A549 treated with AZD9567 at 1 μM for 4 hours (cell line): ENCODE data around the gene RPP25L. TPM values are rescaled to one million over a fixed set of nuclear protein-coding genes. Genes with fewer than 3 reads are reported as not detected.

Experiments used
- total RNA-seq: library from RNA; stranded (reverse); fragments of 200-300 nt; extraction: Qiagen RNA extraction; gene quantifications from 5 replicates; pipeline ENCODE4 v1.2.3, GENCODE V29; 2022; ENCODE audit not compliant: insufficient read depth

The RPP25L gene, protein sequence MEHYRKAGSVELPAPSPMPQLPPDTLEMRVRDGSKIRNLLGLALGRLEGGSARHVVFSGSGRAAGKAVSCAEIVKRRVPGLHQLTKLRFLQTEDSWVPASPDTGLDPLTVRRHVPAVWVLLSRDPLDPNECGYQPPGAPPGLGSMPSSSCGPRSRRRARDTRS
- 34.7 to 48.6 TPM (median 45.6 TPM) in 5 replicates for total RNA-seq

DNA sequence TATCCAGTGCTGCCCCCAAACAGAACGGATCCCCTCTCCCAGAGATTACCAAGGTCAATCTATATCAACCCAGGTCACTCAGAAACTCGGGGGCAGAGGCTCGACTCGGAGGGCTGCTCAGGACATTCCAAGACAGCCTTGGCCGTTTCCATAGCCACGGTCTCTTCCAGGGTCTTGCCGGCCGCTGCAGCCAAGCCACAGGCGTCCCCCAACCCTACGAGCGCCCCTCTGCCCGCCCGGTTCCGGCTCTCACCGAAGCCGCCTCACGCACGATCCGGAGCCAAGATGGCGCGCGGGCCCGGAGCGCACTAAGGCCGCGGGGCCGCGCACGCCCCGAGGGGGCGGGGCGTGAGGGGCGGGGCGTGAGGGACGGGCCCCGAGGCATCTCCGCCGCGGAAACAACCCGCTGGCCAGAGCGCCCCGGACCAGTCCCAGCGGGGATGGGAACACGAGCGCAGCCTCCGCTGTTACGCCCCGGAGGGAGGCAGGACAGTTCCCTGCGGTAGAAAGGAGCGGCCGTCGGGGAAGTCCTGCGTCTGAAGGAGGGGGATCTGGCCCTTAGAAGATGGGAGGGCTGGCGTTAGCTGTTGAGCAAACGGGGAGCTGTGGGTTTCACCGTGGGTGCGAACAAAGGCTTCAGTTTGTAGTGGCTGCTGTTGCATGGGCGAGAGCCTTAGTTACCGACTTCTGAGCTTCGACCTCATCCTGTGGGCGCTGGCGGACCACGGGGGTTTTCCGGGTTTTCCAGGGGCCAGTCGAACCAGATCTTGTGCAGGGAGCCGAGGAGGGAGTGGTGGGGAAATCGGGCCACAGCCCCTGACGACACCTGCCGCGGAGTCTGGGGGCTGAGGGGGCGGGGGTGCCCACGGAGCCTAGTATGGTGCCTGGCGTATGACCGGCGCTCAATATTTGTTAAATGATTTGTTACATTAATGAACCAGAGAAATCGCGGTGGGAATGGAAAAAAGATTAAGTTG lies at the start of gene RPP25L:
Gene RPP25L (minus strand): TSS at position 287 of the 977 bp plus-strand sequence. CDS start 801 bp downstream, outside the sequence.

DNA sequence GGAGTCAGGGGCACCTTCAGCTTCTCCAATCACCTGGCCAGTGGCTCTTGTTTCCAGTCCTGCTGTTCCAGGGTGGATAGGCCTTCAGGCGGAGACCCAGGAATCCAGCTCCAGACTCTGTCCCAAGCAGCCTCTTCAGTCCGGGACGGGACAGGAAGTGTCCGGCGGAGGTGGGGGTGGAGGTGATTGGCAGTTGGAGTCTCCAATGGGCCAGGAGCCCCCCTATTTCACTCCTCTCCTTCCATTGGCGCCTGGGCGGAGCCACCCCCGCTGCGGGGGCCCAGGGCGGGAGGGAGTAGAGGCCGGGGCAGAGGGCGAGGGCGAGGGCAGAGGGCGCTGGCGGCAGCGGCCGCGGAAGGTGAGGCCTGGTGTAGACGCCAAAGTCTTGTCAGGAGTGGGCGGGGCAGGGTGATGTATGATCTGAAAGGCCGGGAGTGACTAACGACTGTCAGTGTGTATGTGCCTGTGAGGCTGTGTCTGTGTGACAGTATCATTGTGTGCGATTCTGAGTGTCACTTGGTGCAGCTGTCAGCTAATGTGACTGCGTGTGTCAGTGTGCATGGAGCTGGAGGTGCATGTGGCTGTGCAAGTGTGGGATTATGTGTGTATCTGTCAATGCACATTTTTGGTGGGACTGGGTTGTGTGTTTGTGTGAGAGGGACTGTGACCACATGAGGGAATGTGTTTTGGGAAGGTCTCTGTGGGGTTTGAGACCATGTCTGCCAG lies 40.1 kb upstream of the RPP25L start, which contains the start of gene IL11RA:
Gene IL11RA (plus strand): TSS at position 310 of the 726 bp plus-strand sequence. CDS start 3,033 bp downstream, outside the sequence.

DNA sequence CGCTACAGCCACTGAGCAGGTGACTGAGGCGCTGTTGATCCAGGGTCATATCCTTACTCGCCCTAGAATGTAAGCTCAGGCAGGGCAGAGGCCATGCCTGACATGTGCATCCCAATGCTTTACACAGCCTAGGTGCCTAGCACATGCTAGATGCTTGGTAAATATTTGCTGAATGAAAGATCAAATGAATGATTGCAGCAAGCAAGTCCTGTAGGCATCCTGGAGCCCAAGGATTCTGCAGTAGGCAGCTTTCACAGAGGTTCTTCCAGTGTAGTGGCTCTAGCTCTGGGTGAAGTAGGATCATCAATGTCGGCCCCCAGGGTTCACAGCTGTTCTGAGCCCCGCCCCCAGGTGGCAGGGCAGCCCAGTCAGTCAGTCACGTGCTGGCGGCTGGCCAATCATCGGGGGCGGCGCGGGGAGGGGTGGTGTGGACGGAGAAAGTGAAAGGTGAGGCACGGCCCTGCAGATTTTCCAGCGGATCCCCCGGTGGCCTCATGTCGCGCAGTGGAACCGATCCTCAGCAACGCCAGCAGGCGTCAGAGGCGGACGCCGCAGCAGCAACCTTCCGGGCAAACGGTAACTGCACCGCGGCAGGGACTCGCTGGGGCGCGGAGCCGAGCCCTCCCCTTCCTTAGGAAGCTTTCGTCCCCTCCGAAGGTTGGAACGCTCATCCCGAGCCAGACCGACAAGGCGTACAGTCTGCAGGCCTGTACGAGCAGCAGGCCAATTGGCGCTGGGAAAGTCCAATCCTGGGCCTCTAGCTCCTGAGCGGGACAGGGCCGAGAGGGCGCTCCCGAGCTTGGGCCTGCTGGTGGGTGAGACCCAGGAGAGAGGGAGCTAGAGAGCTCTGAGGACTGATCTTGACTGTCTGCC lies 34.5 kb upstream of the RPP25L start, which contains the start of gene GALT:
Gene GALT (plus strand): TSS at position 465 of the 873 bp plus-strand sequence. CDS start 30 bp downstream, at position 495.

DNA sequence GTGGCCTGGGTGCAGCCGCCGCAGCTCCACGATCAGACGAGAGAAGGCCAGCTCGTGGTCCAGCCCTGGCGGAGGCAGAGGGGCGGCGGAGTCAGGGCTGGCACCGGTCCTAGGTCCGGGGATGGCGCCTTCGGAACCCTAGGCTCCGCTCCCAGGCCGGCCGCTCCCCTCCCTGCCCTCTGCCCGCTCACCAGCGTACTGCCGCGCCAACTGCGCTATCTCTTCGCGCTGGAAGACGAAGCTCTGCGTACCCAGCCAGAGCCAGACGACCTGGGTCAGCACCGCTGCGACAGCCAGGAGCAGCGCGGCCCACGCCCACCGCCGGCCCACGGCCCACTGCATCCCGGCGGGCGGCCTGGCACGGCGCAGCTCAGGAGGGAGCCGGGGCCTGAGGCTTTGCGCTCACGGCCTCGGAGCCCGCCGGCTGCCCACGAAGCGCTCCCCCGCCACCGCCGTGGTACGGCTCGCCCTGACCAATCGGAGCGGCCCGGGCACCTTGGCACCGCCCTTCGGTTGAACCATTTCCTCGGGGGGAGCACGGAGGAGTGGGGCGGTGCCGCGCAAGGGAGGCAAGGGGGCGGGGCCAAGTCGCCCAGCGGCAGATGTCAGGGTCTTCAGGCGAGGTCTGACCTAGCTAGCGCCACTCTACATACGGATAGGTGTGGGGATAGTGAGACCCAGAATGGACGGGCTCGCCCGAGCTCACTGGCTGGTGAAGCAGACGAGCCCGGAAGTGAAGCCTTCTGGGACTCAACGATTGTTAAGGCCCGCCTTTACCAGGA lies 25.6 kb upstream of the RPP25L start, which contains the start of gene SIGMAR1:
Gene SIGMAR1 (minus strand): TSS at position 432 of the 782 bp plus-strand sequence. CDS start 90 bp downstream, at position 342.

DNA sequence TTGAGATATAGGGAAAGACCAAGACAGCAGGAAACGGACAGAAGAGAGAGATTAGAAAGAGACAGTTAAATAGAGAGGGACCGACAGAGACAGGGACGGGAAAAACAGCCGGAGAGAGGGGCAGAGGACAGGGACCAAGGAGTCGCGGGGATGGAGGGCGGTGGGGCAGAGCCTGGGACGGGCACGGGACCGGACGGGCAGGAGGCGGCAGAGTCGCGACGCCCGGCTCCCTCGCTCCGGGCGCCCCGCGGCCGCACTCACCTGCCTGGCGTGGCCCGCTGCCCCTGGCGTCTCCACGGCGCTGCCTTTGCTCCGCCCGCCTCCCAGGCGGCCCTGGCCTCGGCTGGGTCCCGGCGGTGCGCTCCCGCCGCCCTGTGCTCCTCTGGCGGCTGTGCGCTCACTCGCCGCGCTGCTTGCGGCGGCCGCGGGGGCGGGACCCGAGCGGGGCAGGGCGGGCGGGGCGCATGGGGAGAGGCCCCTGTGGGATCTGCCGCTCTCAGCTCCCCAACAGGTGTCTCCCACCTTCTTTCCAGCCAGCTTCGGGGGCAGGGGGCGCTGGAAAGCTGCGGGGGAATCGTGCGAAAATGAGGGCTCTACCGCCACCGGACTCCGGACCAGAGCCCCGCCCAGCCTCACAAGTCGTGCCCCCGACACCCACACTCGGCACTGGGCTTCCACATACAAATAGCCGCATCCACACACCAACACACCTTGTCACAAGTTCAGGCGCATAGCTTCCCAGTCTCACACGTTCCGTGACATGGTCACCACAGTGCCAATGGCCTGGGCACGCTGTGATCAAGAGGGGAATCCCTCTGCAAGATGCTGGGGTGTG lies 17.0 kb upstream of the RPP25L start, which contains the start of gene ARID3C:
Gene ARID3C (minus strand): TSS at position 411 of the 835 bp plus-strand sequence. CDS start 1,052 bp downstream, outside the sequence.

DNA sequence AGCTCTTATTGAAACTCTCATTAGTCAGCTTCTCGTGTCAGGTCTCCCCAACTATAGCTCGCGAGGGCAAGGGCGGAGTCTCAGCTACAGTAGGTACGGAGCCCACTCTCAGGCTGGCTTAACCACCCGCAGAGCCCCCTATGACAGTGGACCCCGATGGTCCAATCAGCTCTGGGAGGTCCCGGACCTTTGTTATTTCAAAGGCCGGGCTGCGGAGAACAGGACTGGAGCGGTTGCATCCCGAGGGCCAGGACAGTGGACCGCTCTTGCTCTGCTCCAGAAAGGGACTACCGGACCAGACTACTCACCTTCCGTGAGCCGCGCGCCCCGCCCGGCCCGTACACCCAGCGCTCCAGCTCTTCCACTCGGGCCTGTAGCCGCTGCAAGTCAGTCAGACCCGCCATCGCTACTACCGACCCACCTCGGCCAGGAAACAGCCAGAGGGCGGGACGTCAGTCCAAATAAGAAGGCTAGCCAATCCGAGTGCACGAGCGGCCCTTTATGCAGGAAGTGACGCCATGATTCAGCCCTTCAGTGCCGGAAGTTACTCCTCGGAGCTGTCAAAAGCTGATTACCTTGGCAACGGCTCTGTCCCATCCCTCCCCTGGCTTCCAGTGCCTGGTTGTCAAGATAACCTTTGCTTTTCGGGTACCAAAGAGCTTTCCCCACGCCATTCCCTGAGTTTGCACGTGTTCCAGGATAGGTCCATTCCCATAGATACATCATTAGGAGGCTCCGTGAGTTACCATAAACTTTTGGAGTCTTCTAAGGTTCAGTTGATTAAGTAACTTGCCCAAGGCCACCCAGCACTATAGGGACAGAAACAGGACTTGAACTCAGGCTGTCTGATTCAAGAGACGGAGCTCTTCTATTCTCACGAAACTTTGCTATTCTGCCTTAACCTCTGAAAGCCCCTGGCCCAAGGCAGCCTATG lies 8.4 kb upstream of the RPP25L start, which contains the start of gene DCTN3:
Gene DCTN3 (minus strand): TSS at position 435 of the 934 bp plus-strand sequence. CDS start 31 bp downstream, at position 404.

DNA sequence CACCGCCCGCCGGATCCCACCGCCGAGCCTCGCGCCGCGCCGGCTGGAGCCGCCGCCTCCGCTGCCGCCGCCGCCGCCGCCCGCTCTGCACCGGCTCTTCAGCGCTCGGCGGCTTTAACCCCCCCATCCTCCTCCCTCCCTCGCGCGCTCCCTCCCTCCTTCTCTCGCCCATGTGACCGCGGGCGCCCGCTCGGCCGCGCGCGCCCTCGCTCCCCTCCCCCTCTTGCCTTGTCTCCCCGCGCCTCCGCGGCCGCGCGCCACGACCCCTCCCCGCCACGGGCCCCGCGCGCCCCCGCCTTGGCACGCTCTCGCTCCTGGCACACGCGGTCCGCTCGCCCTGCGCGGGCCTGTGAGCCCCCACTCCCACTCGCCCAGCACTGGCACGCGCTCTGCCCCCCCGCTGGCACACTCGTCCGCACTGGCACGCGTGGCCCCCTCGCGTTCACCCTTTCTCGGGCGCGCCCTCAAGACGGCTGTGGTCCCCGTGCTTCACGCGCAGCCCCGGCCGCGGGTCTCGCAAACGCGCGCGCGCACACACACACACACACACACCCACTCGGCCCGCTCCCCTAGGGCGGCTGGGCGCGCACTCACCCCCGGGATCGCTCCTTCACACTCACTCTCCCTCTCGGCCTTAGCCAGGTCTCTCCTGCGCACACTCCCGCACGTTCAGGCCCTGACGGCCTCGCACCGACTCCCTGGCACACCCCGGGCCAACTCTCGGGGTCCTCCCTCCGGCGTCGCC lies 22.1 kb downstream of the RPP25L start, which contains the start of gene CNTFR:
Gene CNTFR (minus strand): TSS at position 89 of the 745 bp plus-strand sequence. CDS start 20,743 bp downstream, outside the sequence.

Other genes starting within 250 kb of the RPP25L start
- 4.7 to 6.7 TPM (median 5.9 TPM) in 5 replicates for gene MYORG, start 235.2 kb downstream of the RPP25L start, total RNA-seq
- 17.4 to 19.1 TPM (median 18.6 TPM) in 5 replicates for gene FAM219A, start 153.5 kb downstream of the RPP25L start, total RNA-seq
- gene DNAI1, start 153.3 kb downstream of the RPP25L start, total RNA-seq: 0.07 to 0.78 TPM (median 0.26 TPM) in 5 replicates
- gene ENHO, start 89.1 kb downstream of the RPP25L start, total RNA-seq: 1.9 to 2.3 TPM (median 2.0 TPM) in 4 of 5 replicates, not detected in the other
- 0.03 to 0.21 TPM (median 0.16 TPM) in 4 of 5 replicates, not detected in the other for gene CNTFR, start 22.4 kb downstream of the RPP25L start, total RNA-seq
- gene DCTN3, start 8.4 kb upstream of the RPP25L start, total RNA-seq: 110 to 122 TPM (median 111 TPM) in 5 replicates
- 0.14 to 0.35 TPM (median 0.25 TPM) in 4 of 5 replicates, not detected in the other for gene ARID3C, start 17.0 kb upstream of the RPP25L start, total RNA-seq
- gene SIGMAR1, start 25.7 kb upstream of the RPP25L start, total RNA-seq: 169 to 208 TPM (median 204 TPM) in 5 replicates
- gene GALT, start 34.6 kb upstream of the RPP25L start, total RNA-seq: 17.9 to 23.3 TPM (median 20.5 TPM) in 5 replicates
- gene IL11RA, start 40.1 kb upstream of the RPP25L start, total RNA-seq: 6.2 to 8.2 TPM (median 6.9 TPM) in 5 replicates
- gene CCL27, start 50.6 kb upstream of the RPP25L start, total RNA-seq: 0.22 to 0.24 TPM (median 0.22 TPM) in 3 of 5 replicates, not detected in the others
- not detected in 5 replicates for gene CCL19, start 79.2 kb upstream of the RPP25L start, total RNA-seq
- not detected in 5 replicates for gene CCL21, start 98.0 kb upstream of the RPP25L start, total RNA-seq